ENCODE data around the gene COA7. TPM values are rescaled to one million over a fixed set of nuclear protein-coding genes. Genes with fewer than 3 reads are reported as not detected.
A peak's percentile ranks its signal among the peaks of the same experiment; 100 is the strongest.
"Not testable (repeated sequence)": the region's sequence is repeated elsewhere in the genome, so short reads cannot be mapped to it uniquely, and the experiment has no call there.

The COA7 gene
- total and polyA plus RNA-seq, 2 donors from 2014 or later = 12.2 to 19.1 TPM

GRCh38 chr1:52738148-52738547 lies 40.0 kb upstream of the COA7 start:
- DNase-seq (no peak), FAIRE-seq (no peak)
- TF ChIP-seq CTCF (IDR thresholded peaks at IDR 0.05; ENCODE audit: borderline replicate concordance, extremely low read depth, insufficient read depth) = no peak
- H3K4me3 ChIP-seq (ENCODE audit: low read length in 3 of 3) = no peak overlapping the region
- intact Hi-C loops (cut with DNase I) = no loop called here
- peaks cover 0 to 14% (median 3%) of the 10 kb centered on the region in 3 donors for H3K4me1 ChIP-seq (ENCODE audit: control insufficient read depth in 2 of 3, insufficient read depth in 2 of 3, low read depth in 1 of 3, low read length in 3 of 3)
- H3K27ac ChIP-seq (ENCODE audit: low read depth in 2 of 2, low read length in 2 of 2) = no peak overlapping the region
- no peaks in the 10 kb centered on the region for H3K36me3 ChIP-seq (ENCODE audit: control insufficient read depth in 2 of 3, insufficient read depth in 3 of 3, low read length in 3 of 3)
- H3K9me3 ChIP-seq (ENCODE audit: control insufficient read depth in 2 of 3, insufficient read depth in 1 of 3, low read length in 3 of 3) = no peaks in the 10 kb centered on the region
- H3K9ac ChIP-seq (ENCODE audit: low read length in 3 of 3) = no peak overlapping the region
- H3K27me3 ChIP-seq (ENCODE audit: control insufficient read depth, insufficient read depth, low read length) = no peaks in the 10 kb centered on the region

- intact Hi-C loops (cut with DNase I); DNase-seq; H3K9ac ChIP-seq (ENCODE audit: low read length in 3 of 3); H3K27me3 ChIP-seq (ENCODE audit: control insufficient read depth, insufficient read depth, low read length); H3K4me3 ChIP-seq (ENCODE audit: low read length in 3 of 3); FAIRE-seq; H3K9me3 ChIP-seq (ENCODE audit: control insufficient read depth in 2 of 3, insufficient read depth in 1 of 3, low read length in 3 of 3); H3K27ac ChIP-seq (ENCODE audit: low read depth in 2 of 2, low read length in 2 of 2); H3K36me3 ChIP-seq (ENCODE audit: control insufficient read depth in 2 of 3, insufficient read depth in 3 of 3, low read length in 3 of 3); H3K4me1 ChIP-seq (ENCODE audit: control insufficient read depth in 2 of 3, insufficient read depth in 2 of 3, low read depth in 1 of 3, low read length in 3 of 3): not testable (repeated sequence)
Measured at GRCh38 chr1:52735371-52735770, 37.2 kb upstream of the COA7 start.

- FAIRE-seq (no peak), DNase-seq (no peak)
- no peaks in the 10 kb centered on the region for H3K9me3 ChIP-seq (ENCODE audit: control insufficient read depth in 2 of 3, insufficient read depth in 1 of 3, low read length in 3 of 3)
- intact Hi-C loops (cut with DNase I) = no loop called here
- no peaks in the 10 kb centered on the region for H3K27me3 ChIP-seq (ENCODE audit: control insufficient read depth, insufficient read depth, low read length)
- H3K36me3 ChIP-seq (ENCODE audit: control insufficient read depth in 2 of 3, insufficient read depth in 3 of 3, low read length in 3 of 3) = no peaks in the 10 kb centered on the region
- no peak overlapping the region for H3K4me3 ChIP-seq (ENCODE audit: low read length in 3 of 3)
- peaks cover 0 to 7% (median 3%) of the 10 kb centered on the region in 3 donors for H3K4me1 ChIP-seq (ENCODE audit: control insufficient read depth in 2 of 3, insufficient read depth in 2 of 3, low read depth in 1 of 3, low read length in 3 of 3)
- H3K27ac ChIP-seq (ENCODE audit: low read depth in 2 of 2, low read length in 2 of 2) = no peak overlapping the region
- no peak for TF ChIP-seq CTCF (IDR thresholded peaks at IDR 0.05; ENCODE audit: borderline replicate concordance, extremely low read depth, insufficient read depth)
- no peak overlapping the region for H3K9ac ChIP-seq (ENCODE audit: low read length in 3 of 3)
Measured at GRCh38 chr1:52733368-52733767, 35.2 kb upstream of the COA7 start.

- intact Hi-C loops (cut with DNase I) = no loop called here
- peak overlapping the region in 2 of 3 donors; percentile 5 to 46 for H3K9ac ChIP-seq (ENCODE audit: low read length in 3 of 3)
- no peaks in the 10 kb centered on the region for H3K27me3 ChIP-seq (ENCODE audit: control insufficient read depth, insufficient read depth, low read length)
- no peak overlapping the region for H3K27ac ChIP-seq (ENCODE audit: low read depth in 2 of 2, low read length in 2 of 2)
- peaks cover 4 to 12% (median 10%) of the 10 kb centered on the region in 3 donors for H3K4me1 ChIP-seq (ENCODE audit: control insufficient read depth in 2 of 3, insufficient read depth in 2 of 3, low read depth in 1 of 3, low read length in 3 of 3)
- TF ChIP-seq CTCF (IDR thresholded peaks at IDR 0.05; ENCODE audit: borderline replicate concordance, extremely low read depth, insufficient read depth) = no peak
- H3K9me3 ChIP-seq (ENCODE audit: control insufficient read depth in 2 of 3, insufficient read depth in 1 of 3, low read length in 3 of 3) = no peaks in the 10 kb centered on the region
- peak overlapping the region in 1 of 3 donors; percentile 95 for H3K4me3 ChIP-seq (ENCODE audit: low read length in 3 of 3)
- FAIRE-seq (no peak), DNase-seq (no peak)
- no peaks in the 10 kb centered on the region for H3K36me3 ChIP-seq (ENCODE audit: control insufficient read depth in 2 of 3, insufficient read depth in 3 of 3, low read length in 3 of 3)
Measured at GRCh38 chr1:52727956-52728656, 30.0 kb upstream of the COA7 start.

Data from kidney (tissue), 14 donors.